ENCODE results near the gene OSBPL3.

Gene OSBPL3

DNA sequence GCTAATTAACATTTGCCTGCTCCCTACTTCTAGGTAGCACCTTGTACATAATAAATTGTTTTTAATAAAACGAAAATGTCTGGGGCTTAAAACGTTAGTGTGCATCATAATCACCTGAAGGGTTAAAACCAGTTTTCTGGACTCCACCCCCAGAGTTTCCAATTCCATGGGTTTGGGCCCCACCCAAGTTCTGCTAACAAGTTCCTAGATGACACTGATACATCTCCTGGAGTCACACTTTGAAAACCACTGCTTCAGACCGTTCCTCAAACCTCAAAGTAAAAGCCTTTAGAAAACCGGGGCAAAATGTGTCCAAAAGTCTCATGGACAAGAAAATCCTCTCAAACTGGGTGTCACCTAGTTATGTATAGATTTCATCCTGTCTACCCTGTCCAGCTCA, 9.3 kb downstream of the OSBPL3 start:
- TF ChIP-seq YY1 (IDR thresholded peaks at IDR 0.05; ENCODE audit: low read depth), result no peak
- TF ChIP-seq EP300 (IDR thresholded peaks at IDR 0.05; ENCODE audit: borderline replicate concordance), result no peak
- TF ChIP-seq EGR1 (IDR thresholded peaks at IDR 0.05), result no peak
- TF ChIP-seq ZBTB7A (IDR thresholded peaks at IDR 0.05; ENCODE audit: low read depth), result no peak
- TF ChIP-seq, protein P1, sequence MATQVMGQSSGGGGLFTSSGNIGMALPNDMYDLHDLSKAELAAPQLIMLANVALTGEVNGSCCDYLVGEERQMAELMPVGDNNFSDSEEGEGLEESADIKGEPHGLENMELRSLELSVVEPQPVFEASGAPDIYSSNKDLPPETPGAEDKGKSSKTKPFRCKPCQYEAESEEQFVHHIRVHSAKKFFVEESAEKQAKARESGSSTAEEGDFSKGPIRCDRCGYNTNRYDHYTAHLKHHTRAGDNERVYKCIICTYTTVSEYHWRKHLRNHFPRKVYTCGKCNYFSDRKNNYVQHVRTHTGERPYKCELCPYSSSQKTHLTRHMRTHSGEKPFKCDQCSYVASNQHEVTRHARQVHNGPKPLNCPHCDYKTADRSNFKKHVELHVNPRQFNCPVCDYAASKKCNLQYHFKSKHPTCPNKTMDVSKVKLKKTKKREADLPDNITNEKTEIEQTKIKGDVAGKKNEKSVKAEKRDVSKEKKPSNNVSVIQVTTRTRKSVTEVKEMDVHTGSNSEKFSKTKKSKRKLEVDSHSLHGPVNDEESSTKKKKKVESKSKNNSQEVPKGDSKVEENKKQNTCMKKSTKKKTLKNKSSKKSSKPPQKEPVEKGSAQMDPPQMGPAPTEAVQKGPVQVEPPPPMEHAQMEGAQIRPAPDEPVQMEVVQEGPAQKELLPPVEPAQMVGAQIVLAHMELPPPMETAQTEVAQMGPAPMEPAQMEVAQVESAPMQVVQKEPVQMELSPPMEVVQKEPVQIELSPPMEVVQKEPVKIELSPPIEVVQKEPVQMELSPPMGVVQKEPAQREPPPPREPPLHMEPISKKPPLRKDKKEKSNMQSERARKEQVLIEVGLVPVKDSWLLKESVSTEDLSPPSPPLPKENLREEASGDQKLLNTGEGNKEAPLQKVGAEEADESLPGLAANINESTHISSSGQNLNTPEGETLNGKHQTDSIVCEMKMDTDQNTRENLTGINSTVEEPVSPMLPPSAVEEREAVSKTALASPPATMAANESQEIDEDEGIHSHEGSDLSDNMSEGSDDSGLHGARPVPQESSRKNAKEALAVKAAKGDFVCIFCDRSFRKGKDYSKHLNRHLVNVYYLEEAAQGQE (IDR thresholded peaks at IDR 0.05; ENCODE audit: low read depth), result no peak
- no peak for TF ChIP-seq CREB1 (IDR thresholded peaks at IDR 0.05; ENCODE audit: low read depth)
- TF ChIP-seq TAF1 (IDR thresholded peaks at IDR 0.05; ENCODE audit: low read depth), result no peak
- no peak for TF ChIP-seq TEAD4 (IDR thresholded peaks at IDR 0.05)
- TF ChIP-seq, protein P2, sequence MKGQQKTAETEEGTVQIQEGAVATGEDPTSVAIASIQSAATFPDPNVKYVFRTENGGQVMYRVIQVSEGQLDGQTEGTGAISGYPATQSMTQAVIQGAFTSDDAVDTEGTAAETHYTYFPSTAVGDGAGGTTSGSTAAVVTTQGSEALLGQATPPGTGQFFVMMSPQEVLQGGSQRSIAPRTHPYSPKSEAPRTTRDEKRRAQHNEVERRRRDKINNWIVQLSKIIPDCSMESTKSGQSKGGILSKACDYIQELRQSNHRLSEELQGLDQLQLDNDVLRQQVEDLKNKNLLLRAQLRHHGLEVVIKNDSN (IDR thresholded peaks at IDR 0.05), result no peak
- TF ChIP-seq TCF12 (IDR thresholded peaks at IDR 0.05; ENCODE audit: low read depth), result no peak
- TF ChIP-seq, protein P3, sequence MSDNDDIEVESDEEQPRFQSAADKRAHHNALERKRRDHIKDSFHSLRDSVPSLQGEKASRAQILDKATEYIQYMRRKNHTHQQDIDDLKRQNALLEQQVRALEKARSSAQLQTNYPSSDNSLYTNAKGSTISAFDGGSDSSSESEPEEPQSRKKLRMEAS (IDR thresholded peaks at IDR 0.05), result no peak
- TF ChIP-seq FOXM1 (IDR thresholded peaks at IDR 0.05; ENCODE audit: borderline replicate concordance, low read depth), result no peak
- TF ChIP-seq RAD21 (IDR thresholded peaks at IDR 0.05; ENCODE audit: low read depth), result no peak
- no peak for TF ChIP-seq NFIC (IDR thresholded peaks at IDR 0.05)
- no peak for TF ChIP-seq CEBPB (IDR thresholded peaks at IDR 0.05)

DNA sequence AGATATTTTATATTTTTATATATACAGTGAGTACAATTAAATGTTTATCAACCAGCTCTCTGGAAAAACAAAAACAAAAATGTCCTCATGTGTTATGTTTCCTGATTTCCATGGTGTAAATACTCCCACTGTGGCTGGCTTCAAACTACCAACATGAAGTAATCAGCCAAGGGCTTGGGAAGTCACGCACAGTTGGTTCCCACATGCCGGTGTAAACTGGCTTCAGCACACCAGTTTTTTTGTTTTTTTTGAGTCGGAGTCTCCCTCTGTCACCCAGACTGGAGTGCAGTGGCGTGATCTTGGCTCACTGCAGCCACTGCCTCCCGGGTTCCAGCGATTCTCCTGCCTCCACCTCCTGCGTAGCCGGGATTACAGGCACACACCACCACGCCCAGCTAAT, 11.8 kb downstream of the OSBPL3 start:
- TF ChIP-seq NFIC (IDR thresholded peaks at IDR 0.05) (no peak), CEBPB (IDR thresholded peaks at IDR 0.05) (no peak), RAD21 (IDR thresholded peaks at IDR 0.05; ENCODE audit: low read depth) (no peak), TEAD4 (IDR thresholded peaks at IDR 0.05) (no peak), EP300 (IDR thresholded peaks at IDR 0.05; ENCODE audit: borderline replicate concordance) (no peak), FOXM1 (IDR thresholded peaks at IDR 0.05; ENCODE audit: borderline replicate concordance, low read depth) (no peak), TCF12 (IDR thresholded peaks at IDR 0.05; ENCODE audit: low read depth) (no peak)
- TF ChIP-seq, protein P1 (IDR thresholded peaks at IDR 0.05; ENCODE audit: low read depth), result no peak
- TF ChIP-seq, protein P3 (IDR thresholded peaks at IDR 0.05), result peak; percentile 48; the same call in 1 of the 2 replicates

DNA sequence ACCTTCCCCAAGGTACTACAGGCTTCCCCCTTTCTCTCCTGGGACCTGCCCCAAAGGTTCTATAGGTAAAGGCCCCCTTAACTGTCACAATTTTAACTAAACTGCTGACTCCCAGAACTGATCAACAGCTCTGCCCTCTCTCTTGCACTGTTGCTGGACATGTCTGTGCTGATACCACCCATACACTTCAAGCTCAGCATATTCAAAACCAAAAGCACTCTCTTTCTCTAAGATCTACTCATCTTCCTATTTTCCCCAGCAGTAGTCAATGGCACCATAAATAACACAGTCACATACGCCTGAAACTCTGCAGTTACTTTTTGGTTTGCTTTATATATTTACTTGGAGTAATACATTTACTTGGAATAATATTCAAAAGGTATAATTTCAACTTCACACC, 12.3 kb downstream of the OSBPL3 start:
- TF ChIP-seq CREB1 (IDR thresholded peaks at IDR 0.05; ENCODE audit: low read depth), result no peak
- no peak for TF ChIP-seq CEBPB (IDR thresholded peaks at IDR 0.05)
- TF ChIP-seq TAF1 (IDR thresholded peaks at IDR 0.05; ENCODE audit: low read depth), result no peak
- TF ChIP-seq EP300 (IDR thresholded peaks at IDR 0.05; ENCODE audit: borderline replicate concordance), result no peak
- TF ChIP-seq, protein P3 (IDR thresholded peaks at IDR 0.05), result no peak
- TF ChIP-seq TCF12 (IDR thresholded peaks at IDR 0.05; ENCODE audit: low read depth), result no peak
- TF ChIP-seq, protein P2 (IDR thresholded peaks at IDR 0.05), result no peak
- no peak for TF ChIP-seq YY1 (IDR thresholded peaks at IDR 0.05; ENCODE audit: low read depth)
- no peak for TF ChIP-seq TEAD4 (IDR thresholded peaks at IDR 0.05)
- no peak for TF ChIP-seq ZBTB7A (IDR thresholded peaks at IDR 0.05; ENCODE audit: low read depth)
- TF ChIP-seq, protein P1 (IDR thresholded peaks at IDR 0.05; ENCODE audit: low read depth), result no peak
- TF ChIP-seq NFIC (IDR thresholded peaks at IDR 0.05), result no peak
- TF ChIP-seq RAD21 (IDR thresholded peaks at IDR 0.05; ENCODE audit: low read depth), result no peak
- no peak for TF ChIP-seq EGR1 (IDR thresholded peaks at IDR 0.05)
- no peak for TF ChIP-seq FOXM1 (IDR thresholded peaks at IDR 0.05; ENCODE audit: borderline replicate concordance, low read depth)

DNA sequence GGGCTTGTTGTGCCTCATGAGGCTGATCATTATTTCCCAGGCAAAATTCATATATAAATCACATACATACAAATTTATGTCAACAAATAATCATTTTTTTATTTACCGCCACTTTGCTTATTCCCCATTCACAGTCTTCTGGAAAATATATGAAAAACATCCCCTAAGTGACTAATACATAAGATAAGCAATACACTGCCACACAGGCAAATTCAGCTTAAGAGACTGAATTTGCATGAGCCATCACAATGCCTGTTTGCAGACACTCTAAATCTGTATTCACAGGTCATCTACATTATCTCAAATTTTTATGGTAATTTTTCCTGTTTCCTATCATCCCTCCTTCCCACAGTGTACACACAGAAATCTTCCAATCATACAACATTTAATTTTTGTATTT, 13.2 kb downstream of the OSBPL3 start:
- TF ChIP-seq CEBPB (IDR thresholded peaks at IDR 0.05), result no peak
- TF ChIP-seq, protein P1 (IDR thresholded peaks at IDR 0.05; ENCODE audit: low read depth), result no peak
- TF ChIP-seq ZBTB7A (IDR thresholded peaks at IDR 0.05; ENCODE audit: low read depth), result no peak
